Measurements from ENCODE around the gene MACF1. TPM values are rescaled to one million over a fixed set of nuclear protein-coding genes. Genes with fewer than 3 reads are reported as not detected.

Gene MACF1
- total RNA-seq, 1 experiment from 2014 or later: 190 TPM

GRCh38 chr1:39489567-39490239, 285.2 kb downstream of the MACF1 start:
- no peak overlapping the region for H2BK120ac ChIP-seq (ENCODE audit: low read depth, low read length, poor library complexity, severe bottlenecking)
- H2BK15ac ChIP-seq (ENCODE audit: low read depth, low read length): no peak overlapping the region
- H3K27me3 ChIP-seq (ENCODE audit: insufficient read depth, low read length): peaks cover 24% of the 10 kb centered on the region; the same call in 1 of the 2 replicates
- no peak overlapping the region for H3K56ac ChIP-seq (ENCODE audit: insufficient read length, low read depth, low read length)
- Mint-ChIP-seq H3K9me3 (no peaks in the 10 kb centered on the region), H3K4me1 (peaks cover 5% of the 10 kb centered on the region in 2 experiments), H3K4me3 (0 out of 5 replicates have a peak overlapping the region, but pooled peaks of 1 of the 2 experiments have one; percentile 24), H3K36me3 (ENCODE audit: insufficient read depth in 1 of 3, low read depth in 3 of 3) (peaks cover 11 to 29% (median 21%) of the 10 kb centered on the region in 3 experiments; a peak in 6 of 7 replicates), H3K27me3 (ENCODE audit: low read depth) (peaks cover 48% of the 10 kb centered on the region), H3K27ac (peak overlapping the region in 1 of 3 experiments; percentile 9; a peak in 1 of 7 replicates)
- H4K8ac ChIP-seq (replicated peaks; ENCODE audit: insufficient read length, low read depth, low read length): no peak overlapping the region
- no peak overlapping the region for H2BK12ac ChIP-seq (ENCODE audit: insufficient read length, low read depth, low read length)
- no peak overlapping the region for H3K27ac ChIP-seq (ENCODE audit: insufficient read length, low read depth, low read length)
- H3K18ac ChIP-seq (ENCODE audit: insufficient read length, low read depth, low read length): no peak overlapping the region
- no peak; the same call in 2 of the 3 replicates for TF ChIP-seq CTCF (conservative IDR thresholded peaks at IDR 0.05)
- H3K14ac ChIP-seq (ENCODE audit: insufficient read depth, low read length): no peak overlapping the region
- no CpG with 5 or more reads among the region's 13 CpGs for WGBS (ENCODE audit: extremely low coverage, insufficient read length, low lambda C conversion rate)
- H4K91ac ChIP-seq (ENCODE audit: insufficient read length, low read depth, low read length): no peak overlapping the region
- H3K23me2 ChIP-seq (ENCODE audit: insufficient read length, low read depth, low read length, poor library complexity, severe bottlenecking): peaks cover 12% of the 10 kb centered on the region
- no peak overlapping the region for H3K23ac ChIP-seq (ENCODE audit: insufficient read length, low read depth, low read length)
- H3K79me1 ChIP-seq (ENCODE audit: insufficient read depth, low read depth, low read length, poor library complexity, severe bottlenecking): no peaks in the 10 kb centered on the region
- no peak for DNase-seq
- no peak overlapping the region for H3K4ac ChIP-seq (ENCODE audit: low read depth, low read length)
- H3K9me3 ChIP-seq (ENCODE audit: control insufficient read depth, low read depth, low read length): no peaks in the 10 kb centered on the region
- H3T11ph ChIP-seq (ENCODE audit: low read length): no peak overlapping the region
- no peak overlapping the region for H3K9ac ChIP-seq (ENCODE audit: extremely low read depth, insufficient read length, low read length)
- H4K20me1 ChIP-seq (ENCODE audit: control insufficient read depth, insufficient read depth, insufficient read length): no peaks in the 10 kb centered on the region
- H2AFZ ChIP-seq (ENCODE audit: low read length): no peak overlapping the region
- H2BK20ac ChIP-seq (ENCODE audit: low read depth, low read length, poor library complexity, severe bottlenecking): no peak overlapping the region
- H4K5ac ChIP-seq (ENCODE audit: insufficient read length, low read depth, low read length): no peak overlapping the region
- no peaks in the 10 kb centered on the region for H3K79me2 ChIP-seq (ENCODE audit: insufficient read depth, low read length)
- H2BK5ac ChIP-seq (ENCODE audit: insufficient read length, low read length): no peak overlapping the region
- H3K4me1 ChIP-seq (ENCODE audit: insufficient read depth, low read length): no peaks in the 10 kb centered on the region
- no peak overlapping the region for H3K4me2 ChIP-seq (ENCODE audit: insufficient read depth, insufficient read length, low read length)
- H2AK5ac ChIP-seq (ENCODE audit: insufficient read length, low read length): no peak overlapping the region
